Right renal cortex interstitium (tissue), 3 donors: ENCODE data around the gene RFX3. TPM values are rescaled to one million over a fixed set of nuclear protein-coding genes. Genes with fewer than 3 reads are reported as not detected.

Experiments
- DNase-seq, 3 donors: peaks; one replicate each; pipeline ENCODE4 v3.0.0-alpha.2; 2013; ENCODE audit warnings: low read depth in 3 of 3, low spot score in 2 of 3
- polyA plus RNA-seq, 3 donors: library from polyadenylated mRNA; unstranded; fragments of 120-200 nt; gene quantifications; one replicate each; pipeline ENCODE4 v1.2.1, GENCODE V29; 2013; ENCODE audit not compliant: insufficient read length in 3 of 3

RFX3 gene
- polyA plus RNA-seq, 3 donors: 15.9 to 18.0 (median 17.4) TPM

DNA sequence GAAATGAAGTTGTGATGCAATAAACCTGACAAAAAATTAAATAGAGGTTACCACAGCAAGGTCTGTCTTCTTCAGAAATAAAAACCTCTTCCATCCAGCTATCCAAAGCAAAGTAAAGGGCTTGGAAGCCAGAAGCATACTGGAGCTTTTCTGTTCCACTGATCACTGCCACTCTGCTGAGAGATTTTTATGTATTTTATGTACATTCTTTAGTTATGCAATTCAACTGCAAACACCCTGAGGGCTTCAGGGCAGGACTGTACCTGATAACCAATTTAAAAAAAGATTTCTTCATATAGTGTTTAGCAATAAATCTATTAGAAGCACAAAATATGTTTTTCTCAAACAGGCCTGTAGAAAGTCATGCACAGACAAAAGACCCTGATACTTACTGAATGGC is 355.0 kb downstream of the RFX3 start:
- DNase-seq: no peak
